Ovary (tissue), 3 donors: ENCODE data around the gene PIK3AP1.

Experiments
- CTCF ChIP-seq, 3 donors: fragments of 450-650 bp in 2 of 3; fragments of 200-600 bp in 1 of 3; IDR thresholded peaks; one replicate each; pipeline versions ENCODE4 v1.5.1 to v1.8.0; 2016 to 2022; ENCODE audit warnings: antibody characterized with exemption in 3 of 3, mild to moderate bottlenecking in 1 of 3
- EP300 ChIP-seq: sonication (generic); formaldehyde crosslinking; IDR thresholded peaks from one replicate; pipeline ENCODE4 v1.6.1; 2017; ENCODE audit warnings: antibody characterized with exemption
- POLR2A ChIP-seq: fragments of 450-650 bp; IDR thresholded peaks from one replicate; pipeline ENCODE4 v1.6.1; 2017; ENCODE audit warnings: antibody characterized with exemption, mild to moderate bottlenecking, moderate library complexity
- donor health status: DM: no; HTN: no; CAD: no.

GRCh38 chr10:96683065-96683464, 37.2 kb downstream of the PIK3AP1 start:
- no peak for TF ChIP-seq CTCF (IDR thresholded peaks at IDR 0.05)
- TF ChIP-seq POLR2A = no peak
- TF ChIP-seq EP300 = no peak
